MM.1S (cell line): Measurements from ENCODE around the gene PLA2G2F.

Source experiments
- DNase-seq: peaks from one replicate; pipeline ENCODE4 v3.0.0-alpha.2; 2015
- H2AFZ ChIP-seq: fragments of 300-600 bp; sonication (generic); 2 replicates; pipeline ENCODE4 v1.6.0; 2016; ENCODE audit warnings: antibody characterized with exemption, low read length
- H3F3A ChIP-seq: fragments of 300-600 bp; sonication (generic); 2 replicates; pipeline ENCODE4 v1.6.1; 2016; ENCODE audit warnings: mild to moderate bottlenecking, antibody characterized with exemption, low read length, moderate library complexity, mixed read lengths; ENCODE audit not compliant: insufficient read depth
- H3K27ac ChIP-seq: fragments of 300-600 bp; sonication (generic); 2 replicates; pipeline ENCODE4 v1.5.1; 2016; ENCODE audit warnings: mild to moderate bottlenecking, low read length
- H3K27me3 ChIP-seq: fragments of 300-600 bp; sonication (generic); replicated peaks from 2 replicates; pipeline ENCODE4 v1.6.0; 2016; ENCODE audit warnings: low read length; ENCODE audit not compliant: insufficient read depth
- H3K36me3 ChIP-seq: fragments of 300-600 bp; sonication (generic); replicated peaks from 2 replicates; pipeline ENCODE4 v1.6.1; 2016; ENCODE audit warnings: mild to moderate bottlenecking, low read length, mixed read lengths; ENCODE audit not compliant: insufficient read depth
- H3K4me1 ChIP-seq: fragments of 300-600 bp; sonication (generic); 2 replicates; pipeline ENCODE4 v1.6.1; 2016; ENCODE audit warnings: low read length, mixed read lengths
- H3K4me2 ChIP-seq: fragments of 300-600 bp; sonication (generic); 2 replicates; pipeline ENCODE4 v1.6.0; 2016; ENCODE audit warnings: low read depth, low read length
- H3K4me3 ChIP-seq: fragments of 300-600 bp; sonication (generic); 2 replicates; pipeline ENCODE4 v1.5.1; 2016; ENCODE audit warnings: low read length, mixed read lengths
- H3K79me2 ChIP-seq: fragments of 300-600 bp; sonication (generic); 2 replicates; pipeline ENCODE4 v1.6.1; 2016; ENCODE audit warnings: mixed run types, low read length, mixed read lengths
- H3K9ac ChIP-seq: fragments of 300-600 bp; sonication (generic); 2 replicates; pipeline ENCODE4 v1.6.1; 2016; ENCODE audit warnings: low read length, mixed read lengths
- H3K9me2 ChIP-seq: fragments of 300-600 bp; sonication (generic); replicated peaks from 2 replicates; pipeline ENCODE4 v1.6.1; 2016; ENCODE audit warnings: mild to moderate bottlenecking, low read length, mixed read lengths; ENCODE audit not compliant: insufficient read depth
- H3K9me3 ChIP-seq: fragments of 300-600 bp; sonication (generic); replicated peaks from 2 replicates; pipeline ENCODE4 v1.6.1; 2016; ENCODE audit warnings: mild to moderate bottlenecking, low read length, mixed read lengths; ENCODE audit not compliant: insufficient read depth
- H4K20me1 ChIP-seq: fragments of 300-600 bp; sonication (generic); 2 replicates; pipeline ENCODE4 v1.6.1; 2016; ENCODE audit warnings: mild to moderate bottlenecking, low read length, moderate library complexity, mixed read lengths; ENCODE audit not compliant: insufficient read depth
- CTCF ChIP-seq: fragments of 300-600 bp; sonication (generic); IDR thresholded peaks from 2 replicates; pipeline ENCODE4 v1.5.1; 2016; ENCODE audit warnings: antibody characterized with exemption, low read length, mixed read lengths
- EZH2 ChIP-seq: fragments of 300-600 bp; sonication (generic); optimal IDR thresholded peaks from 2 replicates; pipeline ENCODE3; 2017; ENCODE audit warnings: low read depth, mild to moderate bottlenecking, antibody characterized with exemption, low read length, mixed read lengths
- EZH2phosphoT487 ChIP-seq: fragments of 300-600 bp; sonication (generic); IDR thresholded peaks from 2 replicates; pipeline ENCODE4 v1.6.1; 2018; ENCODE audit warnings: antibody characterized with exemption, low read length

PLA2G2F gene

GRCh38 chr1:20115916-20116315, 23.2 kb upstream of the PLA2G2F start:
- Histone ChIP-seq H3K4me2 (no peak overlapping the region), H3K9me2 (no peaks in the 10 kb centered on the region), H3K9ac (no peak overlapping the region), H3F3A (no peaks in the 10 kb centered on the region), H3K4me3 (no peak overlapping the region), H3K27me3 (peaks cover 4% of the 10 kb centered on the region), H3K4me1 (no peaks in the 10 kb centered on the region), H2AFZ (no peak overlapping the region), H4K20me1 (no peaks in the 10 kb centered on the region), H3K79me2 (no peaks in the 10 kb centered on the region), H3K27ac (no peak overlapping the region), H3K9me3 (no peaks in the 10 kb centered on the region), H3K36me3 (no peaks in the 10 kb centered on the region)
- DNase-seq, result no peak
- TF ChIP-seq EZH2phosphoT487 (no peak), EZH2 (no peak), CTCF (no peak)

- H3F3A ChIP-seq, result no peaks in the 10 kb centered on the region
- no peak overlapping the region for H2AFZ ChIP-seq
- no peak for DNase-seq
These were observed 21.9 kb upstream of the PLA2G2F start for GRCh38 chr1:20117236-20117635.

GRCh38 chr1:20119347-20119746, 19.8 kb upstream of the PLA2G2F start, which contains the start of gene PLA2G2D:
TSS of gene PLA2G2D (minus strand) at chr1:20119536. CDS start at chr1:20119498, 38 bp downstream.
- H3K9ac ChIP-seq, result no peak within 1 kb of the TSS
- no peaks in the 10 kb centered on the region for H3K36me3 ChIP-seq
- no peak within 1 kb of the TSS for H3K27ac ChIP-seq
- H3F3A ChIP-seq, result no peaks in the 10 kb centered on the region
- no peaks in the 10 kb centered on the region for H3K4me1 ChIP-seq
- DNase-seq, result no peak
- peaks cover 13% of the 10 kb centered on the region for H3K27me3 ChIP-seq
- no peaks in the 10 kb centered on the region for H3K9me2 ChIP-seq
- no peak within 1 kb of the TSS for H3K4me2 ChIP-seq
- no peak within 1 kb of the TSS for H3K4me3 ChIP-seq
- no peak within 1 kb of the TSS for H2AFZ ChIP-seq
- H3K9me3 ChIP-seq, result no peaks in the 10 kb centered on the region
- H4K20me1 ChIP-seq, result no peaks in the 10 kb centered on the region
- no peak for TF ChIP-seq EZH2
- no peak for TF ChIP-seq CTCF
- no peak for TF ChIP-seq EZH2phosphoT487
- H3K79me2 ChIP-seq, result no peaks in the 10 kb centered on the region

More at GRCh38 chr1:20117236-20117635, 21.9 kb upstream of the PLA2G2F start:
- Histone ChIP-seq H3K79me2 (no peaks in the 10 kb centered on the region), H3K9ac (no peak overlapping the region), H3K27me3 (peaks cover 13% of the 10 kb centered on the region), H3K9me2 (no peaks in the 10 kb centered on the region), H3K9me3 (no peaks in the 10 kb centered on the region), H3K4me3 (no peak overlapping the region), H4K20me1 (no peaks in the 10 kb centered on the region), H3K4me2 (no peak overlapping the region), H3K4me1 (no peaks in the 10 kb centered on the region), H3K36me3 (no peaks in the 10 kb centered on the region), H3K27ac (no peak overlapping the region)
- TF ChIP-seq EZH2 (no peak), EZH2phosphoT487 (no peak), CTCF (no peak)
